ENCODE results near the gene IMMT. TPM values are rescaled to one million over a fixed set of nuclear protein-coding genes. Genes with fewer than 3 reads are reported as not detected.

Gene IMMT
- total RNA-seq, result 56.3 and 66.2 TPM in 2 replicates

DNA sequence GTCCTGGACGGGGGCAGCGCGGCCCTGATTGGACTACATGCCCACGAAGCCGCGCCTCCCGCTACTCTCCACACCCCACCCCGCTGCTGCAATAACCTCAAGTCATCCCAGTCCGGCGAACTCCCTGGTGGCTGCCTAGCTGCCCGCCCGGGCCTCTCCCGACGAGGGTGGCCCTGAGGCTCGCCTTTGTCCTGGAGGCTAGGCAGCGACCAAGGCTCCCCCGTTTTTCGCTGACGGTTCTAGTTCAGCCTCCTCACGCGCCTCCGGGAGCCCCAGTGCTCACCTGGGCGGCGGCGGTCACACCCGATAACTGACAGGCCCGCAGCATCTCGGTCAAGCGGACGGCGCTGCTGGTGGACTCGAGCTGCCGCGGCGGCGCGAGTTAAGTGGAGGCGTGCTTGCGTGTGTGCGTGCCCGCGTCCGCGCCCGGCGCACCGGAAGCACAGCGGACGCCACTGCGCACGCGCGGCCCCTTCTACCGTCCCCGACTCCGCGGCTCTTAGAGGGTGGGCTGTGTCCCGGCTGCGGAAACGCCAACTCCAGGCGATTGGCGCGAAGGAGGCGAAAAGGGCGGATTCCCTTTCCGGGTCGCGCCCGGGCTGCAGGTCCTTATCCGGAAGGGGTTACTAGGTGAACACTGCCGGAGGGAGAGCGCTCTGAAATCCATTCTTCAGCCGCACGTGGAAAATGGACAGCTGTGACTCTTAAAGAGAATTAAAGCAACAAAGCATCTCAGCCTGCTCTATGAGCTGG is at the start of gene IMMT:
Gene IMMT, minus strand, starts transcription at position 408 of the 753 bp plus-strand sequence. Its CDS starts 80 bp downstream, at position 328.

DNA sequence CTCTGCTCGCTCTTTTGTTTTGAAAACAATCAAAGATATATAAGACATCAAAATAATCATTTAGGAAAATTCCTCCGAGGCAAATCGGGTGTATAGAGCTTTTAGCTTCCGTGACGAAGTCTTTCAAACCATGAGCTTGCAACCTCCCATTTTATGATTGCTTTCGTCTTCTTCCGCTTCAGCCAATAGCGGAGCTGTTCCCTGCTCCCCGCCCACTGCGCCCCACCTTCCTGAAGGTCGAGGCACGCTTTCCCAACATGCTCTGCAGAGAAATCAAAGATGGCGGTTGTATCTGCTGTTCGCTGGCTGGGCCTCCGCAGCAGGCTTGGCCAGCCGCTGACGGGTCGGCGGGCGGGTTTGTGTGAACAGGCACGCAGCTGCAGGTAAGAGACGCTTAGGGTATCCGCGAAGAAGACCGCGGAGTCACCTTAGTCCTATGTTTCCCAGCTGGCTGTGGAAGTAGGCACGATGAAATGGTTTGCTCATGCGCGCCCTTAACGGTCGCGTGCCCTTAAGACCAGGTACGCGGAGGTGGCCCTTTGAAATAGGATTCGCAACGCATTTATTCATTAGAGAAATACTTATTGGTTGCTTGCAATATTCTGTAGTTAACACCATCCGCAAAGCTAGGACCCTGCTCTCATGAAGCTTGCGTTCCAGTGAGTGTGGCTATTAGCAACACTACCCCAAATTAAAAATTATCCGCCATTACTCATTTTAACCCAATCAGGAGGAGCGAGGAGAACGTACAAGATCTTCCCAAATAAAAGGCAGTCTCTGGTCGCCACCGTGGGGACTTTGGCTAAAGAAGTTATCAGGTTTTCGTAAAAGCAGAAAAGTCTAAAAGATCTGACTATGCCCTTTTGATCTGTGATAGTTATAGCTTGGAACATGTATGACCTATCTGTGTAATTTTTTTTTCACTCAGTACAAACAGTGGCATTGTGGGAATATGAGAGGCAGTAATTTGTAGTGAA is 89.0 kb downstream of the IMMT start, which contains the start of gene PTCD3:
Gene PTCD3, plus strand, starts transcription at position 267 of the 977 bp plus-strand sequence. Its CDS starts 13 bp downstream, at position 280.

DNA sequence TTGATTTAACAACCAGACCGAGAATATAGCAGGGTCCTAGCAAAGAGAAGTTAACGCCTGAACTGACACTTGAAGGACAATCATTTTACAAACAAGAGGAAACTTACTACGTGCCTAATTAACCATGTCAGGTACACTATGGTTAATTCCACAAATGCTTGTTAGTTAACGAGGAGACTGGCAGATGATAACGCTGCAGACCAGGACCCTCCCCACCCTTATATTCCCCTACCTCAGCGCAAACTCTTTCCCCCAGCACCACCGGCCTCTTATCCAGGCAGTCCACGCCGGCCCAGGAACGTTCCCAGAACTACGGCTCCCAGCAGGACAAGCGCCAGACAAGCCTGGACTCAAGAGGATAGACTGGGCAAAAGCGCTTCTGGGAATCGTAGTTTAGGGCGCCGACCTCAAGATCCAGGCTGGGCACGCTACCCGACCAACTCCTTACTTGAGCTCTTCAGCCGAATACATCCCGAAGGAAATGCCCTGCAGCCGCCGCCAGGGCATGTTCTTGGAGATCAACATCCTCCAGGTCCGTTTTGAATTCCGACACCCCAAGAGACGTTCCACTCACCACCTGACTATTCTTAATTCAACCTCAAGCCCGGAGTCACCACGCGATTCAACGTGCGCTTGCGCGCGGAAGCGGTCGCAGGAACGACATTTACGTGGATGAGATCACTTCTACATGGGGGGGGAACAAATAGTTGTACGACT is 89.9 kb downstream of the IMMT start, which contains the start of gene POLR1A:
Gene POLR1A, minus strand, starts transcription at position 635 of the 717 bp plus-strand sequence. Its CDS starts 110 bp downstream, at position 525.

Small RNAs within 50 kb of the gene (small RNA-seq; reads per million reads assigned to genes)
- gene MIR4779 (1.5 reads per million, percentile 34 among the genes with 10 or more reads in this experiment), gene RF00019 (not detected), gene SNORD94 (47.8 reads per million, percentile 97 among the genes with 10 or more reads in this experiment)

Other genes with a start within 250 kb of the IMMT start
- gene POLR1A, start 89.6 kb downstream of the IMMT start, total RNA-seq, result 36.3 and 39.6 TPM in 2 replicates
- gene PTCD3, start 89.2 kb downstream of the IMMT start, total RNA-seq, result 60.8 and 105 TPM in 2 replicates
- gene MRPL35, start 4.0 kb upstream of the IMMT start, total RNA-seq, result 21.5 and 26.4 TPM in 2 replicates
- not detected in 2 replicates for gene REEP1, start 142.2 kb upstream of the IMMT start, total RNA-seq
- gene KDM3A, start 245.9 kb upstream of the IMMT start, total RNA-seq, result 28.7 and 48.0 TPM in 2 replicates